Activated naive CD8-positive, alpha-beta T cell treated with anti-CD3 and anti-CD28 coated beads, Interleukin-2, amount 50 U/mL, for 24 hours (primary cell): ENCODE measurements around the gene HTR7.

Source experiments
- ATAC-seq: fragments of 150-1000 bp; cut with Tn5 transposase; one replicate; pipeline ENCODE4 v1.10.0; 2021
- DNase-seq: peaks from one replicate; pipeline ENCODE4 v3.0.0; 2021
- H3K27ac Mint-ChIP-seq: one replicate; pipeline ENCODE4 v1.8.0; 2021; ENCODE audit warnings: mild to moderate bottlenecking, mixed read lengths
- H3K27me3 Mint-ChIP-seq: one replicate; pipeline ENCODE4 v1.8.0; 2021; ENCODE audit warnings: mixed read lengths
- H3K36me3 Mint-ChIP-seq: one replicate; pipeline ENCODE4 v1.8.0; 2021; ENCODE audit warnings: low read depth, mixed read lengths
- H3K4me1 Mint-ChIP-seq: one replicate; pipeline ENCODE4 v1.8.0; 2021; ENCODE audit warnings: mixed read lengths
- H3K4me3 Mint-ChIP-seq: one replicate; pipeline ENCODE4 v1.8.0; 2021; ENCODE audit warnings: mild to moderate bottlenecking, moderate library complexity, mixed read lengths
- H3K9me3 Mint-ChIP-seq: one replicate; pipeline ENCODE4 v1.8.0; 2021; ENCODE audit warnings: mixed read lengths

The HTR7 gene

GRCh38 chr10:90775351-90776028 lies 82.3 kb downstream of the HTR7 start:
- no peak for ATAC-seq
- Mint-ChIP-seq H3K27me3 (no peaks in the 10 kb centered on the region), H3K27ac (no peak overlapping the region), H3K36me3 (no peaks in the 10 kb centered on the region), H3K4me1 (no peaks in the 10 kb centered on the region), H3K9me3 (no peaks in the 10 kb centered on the region), H3K4me3 (no peak overlapping the region)
- DNase-seq, result no peak

- Mint-ChIP-seq H3K27ac (no peak overlapping the region), H3K27me3 (peaks cover 20% of the 10 kb centered on the region), H3K4me1 (no peaks in the 10 kb centered on the region), H3K9me3 (no peaks in the 10 kb centered on the region), H3K36me3 (no peaks in the 10 kb centered on the region), H3K4me3 (no peak overlapping the region)
- ATAC-seq (no peak), DNase-seq (no peak)
Measured at GRCh38 chr10:90769946-90770841, 87.6 kb downstream of the HTR7 start.

GRCh38 chr10:90751107-90751997 lies 106.5 kb downstream of the HTR7 start:
- peak; percentile 41 for DNase-seq
- H3K36me3 Mint-ChIP-seq, result no peaks in the 10 kb centered on the region
- no peak overlapping the region for H3K27ac Mint-ChIP-seq
- H3K4me3 Mint-ChIP-seq, result no peak overlapping the region
- H3K27me3 Mint-ChIP-seq, result peaks cover 15% of the 10 kb centered on the region
- H3K9me3 Mint-ChIP-seq, result no peaks in the 10 kb centered on the region
- H3K4me1 Mint-ChIP-seq, result peaks cover 1% of the 10 kb centered on the region
- ATAC-seq, result no peak

GRCh38 chr10:90746829-90747228 lies 111.0 kb downstream of the HTR7 start:
- Mint-ChIP-seq H3K27ac (no peak overlapping the region), H3K4me1 (peaks cover 1% of the 10 kb centered on the region), H3K4me3 (no peak overlapping the region), H3K27me3 (peaks cover 12% of the 10 kb centered on the region), H3K9me3 (no peaks in the 10 kb centered on the region), H3K36me3 (no peaks in the 10 kb centered on the region)
- DNase-seq (no peak), ATAC-seq (no peak)

- Mint-ChIP-seq H3K9me3 (no peaks in the 10 kb centered on the region), H3K4me1 (peaks cover 1% of the 10 kb centered on the region), H3K4me3 (no peak overlapping the region), H3K27ac (no peak overlapping the region), H3K27me3 (peaks cover 10% of the 10 kb centered on the region), H3K36me3 (no peaks in the 10 kb centered on the region)
- no peak for ATAC-seq
- no peak for DNase-seq
Measured at GRCh38 chr10:90745565-90745964, 112.3 kb downstream of the HTR7 start.

GRCh38 chr10:90743291-90743690 lies 114.5 kb downstream of the HTR7 start:
- H3K27me3 Mint-ChIP-seq, result peaks cover 3% of the 10 kb centered on the region
- no peak overlapping the region for H3K27ac Mint-ChIP-seq
- ATAC-seq (no peak), DNase-seq (no peak)
- H3K9me3 Mint-ChIP-seq, result no peaks in the 10 kb centered on the region
- no peaks in the 10 kb centered on the region for H3K4me1 Mint-ChIP-seq
- H3K4me3 Mint-ChIP-seq, result no peak overlapping the region
- H3K36me3 Mint-ChIP-seq, result no peaks in the 10 kb centered on the region

GRCh38 chr10:90741926-90742565 lies 115.8 kb downstream of the HTR7 start:
- Mint-ChIP-seq H3K4me1 (no peaks in the 10 kb centered on the region), H3K9me3 (no peaks in the 10 kb centered on the region), H3K36me3 (no peaks in the 10 kb centered on the region), H3K27ac (no peak overlapping the region), H3K27me3 (peaks cover 3% of the 10 kb centered on the region), H3K4me3 (no peak overlapping the region)
- no peak for DNase-seq
- ATAC-seq, result no peak

GRCh38 chr10:90740265-90740664 lies 117.6 kb downstream of the HTR7 start:
- Mint-ChIP-seq H3K27ac (no peak overlapping the region), H3K27me3 (peaks cover 3% of the 10 kb centered on the region), H3K4me3 (no peak overlapping the region), H3K36me3 (no peaks in the 10 kb centered on the region), H3K4me1 (no peaks in the 10 kb centered on the region), H3K9me3 (no peaks in the 10 kb centered on the region)
- ATAC-seq (no peak), DNase-seq (no peak)

- Mint-ChIP-seq H3K36me3 (no peaks in the 10 kb centered on the region), H3K9me3 (no peaks in the 10 kb centered on the region), H3K4me3 (no peak overlapping the region), H3K4me1 (no peaks in the 10 kb centered on the region), H3K27ac (no peak overlapping the region), H3K27me3 (peaks cover 3% of the 10 kb centered on the region)
- ATAC-seq (no peak), DNase-seq (no peak)
Measured at GRCh38 chr10:90738885-90739284, 119.0 kb downstream of the HTR7 start.

GRCh38 chr10:90734415-90734814 lies 123.4 kb downstream of the HTR7 start:
- no peaks in the 10 kb centered on the region for H3K36me3 Mint-ChIP-seq
- peaks cover 8% of the 10 kb centered on the region for H3K27me3 Mint-ChIP-seq
- no peaks in the 10 kb centered on the region for H3K4me1 Mint-ChIP-seq
- H3K9me3 Mint-ChIP-seq, result no peaks in the 10 kb centered on the region
- H3K27ac Mint-ChIP-seq, result no peak overlapping the region
- DNase-seq (no peak), ATAC-seq (no peak)
- H3K4me3 Mint-ChIP-seq, result no peak overlapping the region

- Mint-ChIP-seq H3K27ac (no peak overlapping the region), H3K36me3 (no peaks in the 10 kb centered on the region), H3K4me3 (no peak overlapping the region), H3K9me3 (no peaks in the 10 kb centered on the region), H3K27me3 (peaks cover 11% of the 10 kb centered on the region), H3K4me1 (no peaks in the 10 kb centered on the region)
- DNase-seq (no peak), ATAC-seq (no peak)
Measured at GRCh38 chr10:90732581-90732980, 125.3 kb downstream of the HTR7 start.

- Mint-ChIP-seq H3K9me3 (no peaks in the 10 kb centered on the region), H3K36me3 (no peaks in the 10 kb centered on the region), H3K4me3 (no peak overlapping the region), H3K4me1 (peaks cover 11% of the 10 kb centered on the region), H3K27me3 (no peaks in the 10 kb centered on the region), H3K27ac (no peak overlapping the region)
- no peak for DNase-seq
- ATAC-seq, result peak; percentile 46
Measured at GRCh38 chr10:90723416-90724068, 134.3 kb downstream of the HTR7 start.

- Mint-ChIP-seq H3K27me3 (no peaks in the 10 kb centered on the region), H3K27ac (no peak overlapping the region), H3K4me3 (no peak overlapping the region), H3K4me1 (peaks cover 11% of the 10 kb centered on the region), H3K36me3 (no peaks in the 10 kb centered on the region), H3K9me3 (no peaks in the 10 kb centered on the region)
- no peak for DNase-seq
- no peak for ATAC-seq
Measured at GRCh38 chr10:90722832-90723231, 135.0 kb downstream of the HTR7 start.

- DNase-seq, result no peak
- H3K4me1 Mint-ChIP-seq, result peaks cover 4% of the 10 kb centered on the region
Measured at GRCh38 chr10:90718182-90718581, 139.7 kb downstream of the HTR7 start.

More at GRCh38 chr10:90718182-90718581, 139.7 kb downstream of the HTR7 start:
- Mint-ChIP-seq H3K9me3 (no peaks in the 10 kb centered on the region), H3K36me3 (no peaks in the 10 kb centered on the region), H3K27ac (no peak overlapping the region), H3K4me3 (no peak overlapping the region), H3K27me3 (peaks cover 4% of the 10 kb centered on the region)
- ATAC-seq, result no peak
